Neural progenitor cell (in vitro differentiated cells): ENCODE results near the gene SP7. TPM values are rescaled to one million over a fixed set of nuclear protein-coding genes. Genes with fewer than 3 reads are reported as not detected.

Experiments
- DNase-seq: peaks from one replicate; pipeline ENCODE4 v3.0.0-alpha.2; 2016; ENCODE audit warnings: low spot score
- H2AFZ ChIP-seq: fragments of 200-600 bp; sonication (generic); replicated peaks from 2 replicates; pipeline ENCODE4 v1.6.1; 2016; ENCODE audit warnings: antibody characterized with exemption
- H3F3A ChIP-seq: fragments of 200-600 bp; sonication (generic); 2 replicates; pipeline ENCODE4 v1.6.1; 2016; ENCODE audit warnings: antibody characterized with exemption, low read depth
- H3K27ac ChIP-seq: fragments of 200-600 bp; sonication (generic); 2 replicates; pipeline ENCODE4 v1.5.1; 2016; ENCODE audit warnings: mild to moderate bottlenecking
- H3K27me3 ChIP-seq: fragments of 200-600 bp; sonication (generic); 2 replicates; pipeline ENCODE4 v1.6.1; 2016; ENCODE audit warnings: mild to moderate bottlenecking, moderate library complexity
- H3K36me3 ChIP-seq: fragments of 200-600 bp; sonication (generic); 2 replicates; pipeline ENCODE4 v1.5.1; 2016
- H3K4me1 ChIP-seq: fragments of 200-600 bp; sonication (generic); 2 replicates; pipeline ENCODE4 v1.6.1; 2016; ENCODE audit warnings: mixed run types
- H3K4me2 ChIP-seq: fragments of 200-600 bp; sonication (generic); 2 replicates; pipeline ENCODE4 v1.6.1; 2016
- H3K4me3 ChIP-seq: fragments of 200-600 bp; sonication (generic); 2 replicates; pipeline ENCODE4 v1.5.1; 2016
- H3K79me2 ChIP-seq: fragments of 200-600 bp; sonication (generic); 2 replicates; pipeline ENCODE4 v1.6.1; 2016; ENCODE audit warnings: low read depth
- H3K9ac ChIP-seq: fragments of 200-600 bp; sonication (generic); 2 replicates; pipeline ENCODE4 v1.6.1; 2016
- H3K9me3 ChIP-seq: fragments of 200-600 bp; sonication (generic); 2 replicates; pipeline ENCODE4 v1.5.1; 2016; ENCODE audit warnings: low read depth
- H4K20me1 ChIP-seq: fragments of 200-600 bp; sonication (generic); 2 replicates; pipeline ENCODE4 v1.6.1; 2016; ENCODE audit warnings: low read depth
- H3K27ac Mint-ChIP-seq: 3 replicates; pipeline ENCODE4 v1.8.0; 2021; ENCODE audit warnings: mixed read lengths
- H3K27me3 Mint-ChIP-seq: 2 replicates; pipeline ENCODE4 v1.8.0; 2022; ENCODE audit warnings: low read depth, mild to moderate bottlenecking, inconsistent platforms, moderate library complexity, mixed read lengths; ENCODE audit not compliant: insufficient read depth
- H3K36me3 Mint-ChIP-seq: 3 replicates; pipeline ENCODE4 v1.8.0; 2021; ENCODE audit warnings: mixed read lengths
- H3K4me1 Mint-ChIP-seq: 3 replicates; pipeline ENCODE4 v1.8.0; 2021; ENCODE audit warnings: mixed read lengths
- H3K4me3 Mint-ChIP-seq: 3 replicates; pipeline ENCODE4 v1.8.0; 2021; ENCODE audit warnings: mild to moderate bottlenecking, moderate library complexity, mixed read lengths
- H3K9me3 Mint-ChIP-seq: 3 replicates; pipeline ENCODE4 v1.8.0; 2020; ENCODE audit warnings: mixed read lengths
- CTCF ChIP-seq: fragments of 200-600 bp; sonication (generic); IDR thresholded peaks from 2 replicates; pipeline ENCODE4 v1.5.1; 2017; ENCODE audit warnings: antibody characterized with exemption, mild to moderate bottlenecking
- EZH2 ChIP-seq: fragments of 200-600 bp; sonication (generic); IDR thresholded peaks from 2 replicates; pipeline ENCODE4 v1.6.1; 2017; ENCODE audit warnings: antibody characterized with exemption, mild to moderate bottlenecking, moderate library complexity
- EZH2phosphoT487 ChIP-seq: fragments of 200-600 bp; sonication (generic); IDR thresholded peaks from 2 replicates; pipeline ENCODE4 v1.6.1; 2017; ENCODE audit warnings: antibody characterized with exemption
- total RNA-seq: library from RNA; depleted of rRNA; stranded (reverse); fragments of >200 nt; gene quantifications from 2 replicates; pipeline ENCODE4 v1.2.3, GENCODE V29; 2015; ENCODE audit warnings: low replicate concordance

Gene SP7
- total RNA-seq, 1 donor from 2014 or later, result 0.90 TPM

DNA sequence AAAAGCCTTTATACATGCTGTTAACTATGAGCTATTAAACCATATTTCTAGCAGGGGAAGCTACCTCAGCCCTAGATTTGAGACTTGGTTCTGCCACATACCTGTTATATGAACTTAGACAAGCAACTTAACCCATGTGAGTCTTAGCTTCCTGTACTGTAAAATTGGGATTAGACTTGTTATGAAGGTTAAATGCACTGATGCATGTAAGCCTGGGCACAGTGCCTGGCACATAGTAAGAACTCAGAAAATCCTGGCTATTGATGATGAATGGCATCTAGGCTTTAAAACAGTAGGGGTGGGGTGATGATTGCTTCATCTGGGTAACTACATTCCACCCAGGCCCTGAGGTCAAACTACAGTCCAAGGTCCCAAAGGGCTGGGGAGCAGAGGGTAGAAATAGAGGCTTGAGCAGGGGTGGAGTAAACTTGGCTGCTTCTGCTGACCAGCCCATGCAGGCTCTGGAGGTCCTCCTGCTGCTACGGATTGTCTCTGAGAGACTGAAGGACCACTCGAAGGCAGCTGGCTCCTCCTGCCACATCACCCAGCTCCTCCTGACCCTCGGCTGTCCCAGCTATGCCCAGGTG is 56.8 kb downstream of the SP7 start:
- Histone ChIP-seq H3K9me3 (no peaks in the 10 kb centered on the region), H3K27me3 (no peaks in the 10 kb centered on the region), H3K4me3 (no peak overlapping the region), H3K27ac (no peak overlapping the region), H3K36me3 (peaks cover 4% of the 10 kb centered on the region), H3F3A (no peaks in the 10 kb centered on the region), H3K79me2 (no peaks in the 10 kb centered on the region), H4K20me1 (no peaks in the 10 kb centered on the region), H2AFZ (no peak overlapping the region), H3K4me2 (no peak overlapping the region), H3K9ac (no peak overlapping the region), H3K4me1 (no peaks in the 10 kb centered on the region)
- DNase-seq, result no peak
- H3K4me1 Mint-ChIP-seq, result no peaks in the 10 kb centered on the region
- TF ChIP-seq EZH2 (no peak), EZH2phosphoT487 (no peak), CTCF (no peak)
- no peak overlapping the region for H3K4me3 Mint-ChIP-seq
- peaks cover 7% of the 10 kb centered on the region for H3K27me3 Mint-ChIP-seq
- H3K9me3 Mint-ChIP-seq, result no peaks in the 10 kb centered on the region
- no peak overlapping the region for H3K27ac Mint-ChIP-seq
- peaks cover 37% of the 10 kb centered on the region for H3K36me3 Mint-ChIP-seq

DNA sequence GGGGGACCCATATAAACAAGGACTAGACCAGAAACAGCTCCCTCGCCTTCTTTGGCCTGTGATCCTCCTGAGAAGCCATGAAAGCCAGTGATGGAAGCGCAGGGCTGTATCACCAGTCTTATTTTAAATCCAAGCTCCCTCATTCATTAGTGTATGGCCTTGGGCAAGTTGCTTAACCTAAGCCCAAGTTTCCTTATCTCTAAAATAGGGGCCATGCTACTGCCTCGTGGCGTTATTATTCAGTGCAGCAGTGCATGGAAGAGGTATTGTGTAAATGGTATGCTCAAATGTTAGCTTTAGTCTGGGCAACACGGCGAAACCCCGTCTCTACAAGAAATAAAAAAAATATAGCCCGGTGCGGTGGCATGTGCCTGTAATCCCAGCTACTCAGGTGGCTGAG is 58.2 kb downstream of the SP7 start:
- H3F3A ChIP-seq, result no peaks in the 10 kb centered on the region
- no peak overlapping the region for H2AFZ ChIP-seq
- H4K20me1 ChIP-seq, result peaks cover 3% of the 10 kb centered on the region
- no peaks in the 10 kb centered on the region for H3K9me3 ChIP-seq
- peaks cover 4% of the 10 kb centered on the region for H3K36me3 ChIP-seq
- no peaks in the 10 kb centered on the region for H3K79me2 ChIP-seq
- no peak overlapping the region for H3K4me2 ChIP-seq
- peaks cover 33% of the 10 kb centered on the region for H3K36me3 Mint-ChIP-seq
- H3K4me1 ChIP-seq, result no peaks in the 10 kb centered on the region
- H3K27ac ChIP-seq, result no peak overlapping the region
- H3K4me1 Mint-ChIP-seq, result no peaks in the 10 kb centered on the region
- peaks cover 7% of the 10 kb centered on the region for H3K27me3 Mint-ChIP-seq
- no peak overlapping the region for H3K9ac ChIP-seq
- TF ChIP-seq CTCF, result no peak
- no peak for TF ChIP-seq EZH2phosphoT487
- TF ChIP-seq EZH2, result no peak
- no peak overlapping the region for H3K4me3 Mint-ChIP-seq
- no peak for DNase-seq
- H3K9me3 Mint-ChIP-seq, result no peaks in the 10 kb centered on the region
- H3K4me3 ChIP-seq, result no peak overlapping the region
- H3K27ac Mint-ChIP-seq, result no peak overlapping the region
- no peaks in the 10 kb centered on the region for H3K27me3 ChIP-seq

Other genes starting within 250 kb of the SP7 start
- 2.5 and 2.6 TPM in 2 replicates for gene IGFBP6, start 238.7 kb downstream of the SP7 start, total RNA-seq
- not detected in 2 replicates for gene SOAT2, start 232.9 kb downstream of the SP7 start, total RNA-seq
- 38.4 and 40.4 TPM in 2 replicates for gene ZNF740, start 155.6 kb downstream of the SP7 start, total RNA-seq
- 26.9 and 33.0 TPM in 2 replicates for gene CSAD, start 155.4 kb downstream of the SP7 start, total RNA-seq
- gene ITGB7, start 129.1 kb downstream of the SP7 start, total RNA-seq, result 0.43 TPM in 1 of 2 replicates, not detected in the other
- 17.0 and 30.9 TPM in 2 replicates for gene RARG, start 104.1 kb downstream of the SP7 start, total RNA-seq
- gene ESPL1, start 68.1 kb downstream of the SP7 start, total RNA-seq, result 34.3 and 54.0 TPM in 2 replicates
- 425 and 443 TPM in 2 replicates for gene PFDN5, start 40.8 kb downstream of the SP7 start, total RNA-seq
- 48.8 and 55.7 TPM in 2 replicates for gene MYG1, start 36.7 kb downstream of the SP7 start, total RNA-seq
- 51.0 and 105 TPM in 2 replicates for gene AAAS, start 14.7 kb downstream of the SP7 start, total RNA-seq
- 67.8 and 71.0 TPM in 2 replicates for gene SP1, start 43.8 kb upstream of the SP7 start, total RNA-seq
- 0.34 TPM in 1 of 2 replicates, not detected in the other for gene AMHR2, start 87.5 kb upstream of the SP7 start, total RNA-seq
- 52.2 and 67.2 TPM in 2 replicates for gene PRR13, start 105.4 kb upstream of the SP7 start, total RNA-seq
- gene PCBP2, start 115.7 kb upstream of the SP7 start, total RNA-seq, result 403 and 435 TPM in 2 replicates
- 17.2 and 24.5 TPM in 2 replicates for gene MAP3K12, start 163.1 kb upstream of the SP7 start, total RNA-seq
- 32.4 and 72.4 TPM in 2 replicates for gene TARBP2, start 164.9 kb upstream of the SP7 start, total RNA-seq
- not detected in 2 replicates for gene NPFF, start 171.1 kb upstream of the SP7 start, total RNA-seq